ENCODE data around the gene BMPR1B. TPM values are rescaled to one million over a fixed set of nuclear protein-coding genes. Genes with fewer than 3 reads are reported as not detected.

BMPR1B gene
- total RNA-seq, 1 experiment from 2014 or later = 0.35 TPM

- H3K4ac ChIP-seq (ENCODE audit: low read depth, low read length) = no peak overlapping the region
- peaks cover 9 to 11% of the 10 kb centered on the region in 2 experiments for H3K4me1 Mint-ChIP-seq
- no peaks in the 10 kb centered on the region for H3K9me3 Mint-ChIP-seq
- DNase-seq = no peak
- no peak overlapping the region for H2AFZ ChIP-seq (ENCODE audit: low read length)
- no peak overlapping the region for H4K5ac ChIP-seq (ENCODE audit: insufficient read length, low read depth, low read length)
- H3K27me3 ChIP-seq (ENCODE audit: insufficient read depth, low read length) = no peaks in the 10 kb centered on the region
- H4K20me1 ChIP-seq (ENCODE audit: control insufficient read depth, insufficient read depth, insufficient read length) = no peaks in the 10 kb centered on the region
- H3T11ph ChIP-seq (ENCODE audit: low read length) = no peak overlapping the region
- H3K79me2 ChIP-seq (ENCODE audit: insufficient read depth, low read length) = no peaks in the 10 kb centered on the region
- WGBS (ENCODE audit: extremely low coverage, insufficient read length, low lambda C conversion rate) = no CpG with 5 or more reads among the region's 8 CpGs
- no peak overlapping the region for H4K8ac ChIP-seq (replicated peaks; ENCODE audit: insufficient read length, low read depth, low read length)
- H2BK15ac ChIP-seq (ENCODE audit: low read depth, low read length) = no peak overlapping the region
- H3K4me3 Mint-ChIP-seq = no peak overlapping the region
- no peak overlapping the region for H3K4me2 ChIP-seq (ENCODE audit: insufficient read depth, insufficient read length, low read length)
- H4K91ac ChIP-seq (ENCODE audit: insufficient read length, low read depth, low read length) = no peak overlapping the region
- H3K27me3 Mint-ChIP-seq (ENCODE audit: low read depth) = peaks cover 11% of the 10 kb centered on the region
- no peak overlapping the region for H3K14ac ChIP-seq (ENCODE audit: insufficient read depth, low read length)
- H3K27ac Mint-ChIP-seq = no peak overlapping the region; a peak in 1 of 7 replicates
- H3K18ac ChIP-seq (ENCODE audit: insufficient read length, low read depth, low read length) = no peak overlapping the region
- H2BK5ac ChIP-seq (ENCODE audit: insufficient read length, low read length) = no peak overlapping the region
- H3K23me2 ChIP-seq (ENCODE audit: insufficient read length, low read depth, low read length, poor library complexity, severe bottlenecking) = no peaks in the 10 kb centered on the region
- no peak overlapping the region for H2BK12ac ChIP-seq (ENCODE audit: insufficient read length, low read depth, low read length)
- no peak overlapping the region for H3K27ac ChIP-seq (ENCODE audit: insufficient read length, low read depth, low read length)
- peaks cover 0 to 1% (median 0%) of the 10 kb centered on the region in 3 experiments; a peak in 1 of 7 replicates for H3K36me3 Mint-ChIP-seq (ENCODE audit: insufficient read depth in 1 of 3, low read depth in 3 of 3)
- no peak overlapping the region for H3K23ac ChIP-seq (ENCODE audit: insufficient read length, low read depth, low read length)
- no peak overlapping the region for H3K9ac ChIP-seq (ENCODE audit: extremely low read depth, insufficient read length, low read length)
- H3K56ac ChIP-seq (ENCODE audit: insufficient read length, low read depth, low read length) = no peak overlapping the region
- H2BK20ac ChIP-seq (ENCODE audit: low read depth, low read length, poor library complexity, severe bottlenecking) = no peak overlapping the region
- H3K4me1 ChIP-seq (ENCODE audit: insufficient read depth, low read length) = no peaks in the 10 kb centered on the region
- H2BK120ac ChIP-seq (ENCODE audit: low read depth, low read length, poor library complexity, severe bottlenecking) = no peak overlapping the region
- H3K9me3 ChIP-seq (ENCODE audit: control insufficient read depth, low read depth, low read length) = no peaks in the 10 kb centered on the region
- no peak for TF ChIP-seq CTCF (conservative IDR thresholded peaks at IDR 0.05)
- no peak overlapping the region for H2AK5ac ChIP-seq (ENCODE audit: insufficient read length, low read length)
- no peaks in the 10 kb centered on the region for H3K79me1 ChIP-seq (ENCODE audit: insufficient read depth, low read depth, low read length, poor library complexity, severe bottlenecking)
Observed at GRCh38 chr4:95186666-95187065, 428.9 kb downstream of the BMPR1B start.

Data from H9 (cell line).